Activated T-cell treated with anti-CD3 and anti-CD28 coated beads for 1 hour (primary cell): ENCODE results near the gene ARHGEF9.
"Not testable (repeated sequence)": the region's sequence is repeated elsewhere in the genome, so short reads cannot be mapped to it uniquely, and the experiment has no call there.

ENCODE experiments used
- DNase-seq: peaks from one replicate; pipeline ENCODE4 v3.0.0-alpha.2; 2020; ENCODE audit warnings: low read depth

The ARHGEF9 gene

GRCh38 chrX:63657821-63658220 lies 127.2 kb downstream of the ARHGEF9 start:
- no peak for DNase-seq

- DNase-seq, result no peak
Observed at GRCh38 chrX:63656871-63657580, 128.0 kb downstream of the ARHGEF9 start.

- DNase-seq, result no peak
Observed at GRCh38 chrX:63652086-63652765, 132.8 kb downstream of the ARHGEF9 start.

- DNase-seq, result not testable (repeated sequence)
Observed at GRCh38 chrX:63645748-63646147, 139.3 kb downstream of the ARHGEF9 start.

- no peak for DNase-seq
Observed at GRCh38 chrX:63635750-63636149, 149.3 kb downstream of the ARHGEF9 start.

GRCh38 chrX:63613531-63614028 lies 171.4 kb downstream of the ARHGEF9 start:
- DNase-seq, result no peak

- no peak for DNase-seq
Observed at GRCh38 chrX:63585936-63586335, 199.1 kb downstream of the ARHGEF9 start.
